Activated T-cell treated with anti-CD3 and anti-CD28 coated beads, Interleukin-2, amount 50 U/mL, for 1 hour (primary cell): Measurements from ENCODE around the gene CCDC89.

Experiments used
- DNase-seq: peaks from one replicate; pipeline ENCODE4 v3.0.0-alpha.2; 2020

The CCDC89 gene

GRCh38 chr11:85647604-85648299 is 38.2 kb downstream of the CCDC89 start, which contains the start of gene TMEM126A:
Gene TMEM126A (plus strand): TSS chr11:85647967. CDS start chr11:85650256, 2,289 bp downstream.
- DNase-seq = peak; percentile 90

DNA sequence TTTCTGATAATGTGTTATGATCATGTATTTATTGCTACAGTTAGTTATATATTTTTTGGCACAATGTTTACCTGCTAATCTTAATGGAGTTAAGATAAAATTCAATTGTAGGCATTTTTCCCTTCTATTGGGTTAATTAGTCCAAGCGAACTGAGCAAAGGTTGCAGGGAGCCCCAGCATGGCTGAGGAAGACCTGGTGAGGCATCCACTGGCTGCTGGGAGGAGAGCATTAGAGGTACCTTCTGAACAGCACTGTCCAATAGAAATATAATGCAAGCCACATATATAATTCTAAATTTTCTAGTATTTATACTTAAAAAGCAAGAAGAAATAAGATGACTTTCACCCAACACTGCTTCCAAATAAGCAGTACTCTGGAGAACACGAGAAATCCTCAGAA is 38.9 kb downstream of the CCDC89 start:
- DNase-seq = no peak

DNA sequence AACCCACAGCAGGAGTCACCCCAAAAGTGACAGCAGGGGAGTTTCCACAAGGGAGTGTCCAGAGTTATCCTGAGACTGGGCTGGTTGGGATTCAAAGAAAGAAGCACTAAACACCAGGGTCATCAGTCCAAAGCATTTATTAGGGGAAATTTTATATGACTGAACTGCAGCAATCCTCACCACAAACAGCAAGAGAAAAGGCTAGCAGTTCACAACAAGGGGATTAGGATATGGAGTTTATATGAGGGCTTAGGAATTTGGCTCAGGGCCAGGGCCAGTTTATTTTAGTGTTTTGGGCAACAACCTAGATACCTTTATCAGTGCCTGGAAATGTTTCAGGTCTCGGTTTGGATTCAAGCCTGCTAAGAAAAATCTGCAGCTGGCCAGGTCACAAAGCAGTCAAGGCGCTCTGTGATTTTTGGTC is 42.8 kb downstream of the CCDC89 start:
- DNase-seq = no peak

DNA sequence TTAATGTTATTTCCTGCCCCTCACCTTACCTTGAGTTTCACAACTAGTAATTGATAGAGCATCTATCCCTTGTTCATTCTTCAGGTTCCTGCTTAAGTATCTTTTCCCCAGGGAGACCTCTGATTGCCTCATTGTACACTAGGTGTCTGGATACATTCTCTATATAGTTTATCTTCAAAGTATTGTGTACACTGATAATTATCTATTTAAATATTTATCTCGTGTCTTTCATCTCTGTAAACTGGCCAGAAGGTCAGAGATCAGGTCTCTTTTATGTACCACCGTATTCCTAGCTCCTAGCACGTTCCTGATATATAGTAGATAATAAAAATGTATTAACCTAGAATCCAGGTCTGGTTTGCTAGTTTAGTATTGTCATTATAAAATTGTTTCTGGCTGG is 51.2 kb downstream of the CCDC89 start:
- DNase-seq = no peak
